ENCODE measurements around the gene PASK.
"Not testable (repeated sequence)": the region's sequence is repeated elsewhere in the genome, so short reads cannot be mapped to it uniquely, and the experiment has no call there.

Gene PASK

DNA sequence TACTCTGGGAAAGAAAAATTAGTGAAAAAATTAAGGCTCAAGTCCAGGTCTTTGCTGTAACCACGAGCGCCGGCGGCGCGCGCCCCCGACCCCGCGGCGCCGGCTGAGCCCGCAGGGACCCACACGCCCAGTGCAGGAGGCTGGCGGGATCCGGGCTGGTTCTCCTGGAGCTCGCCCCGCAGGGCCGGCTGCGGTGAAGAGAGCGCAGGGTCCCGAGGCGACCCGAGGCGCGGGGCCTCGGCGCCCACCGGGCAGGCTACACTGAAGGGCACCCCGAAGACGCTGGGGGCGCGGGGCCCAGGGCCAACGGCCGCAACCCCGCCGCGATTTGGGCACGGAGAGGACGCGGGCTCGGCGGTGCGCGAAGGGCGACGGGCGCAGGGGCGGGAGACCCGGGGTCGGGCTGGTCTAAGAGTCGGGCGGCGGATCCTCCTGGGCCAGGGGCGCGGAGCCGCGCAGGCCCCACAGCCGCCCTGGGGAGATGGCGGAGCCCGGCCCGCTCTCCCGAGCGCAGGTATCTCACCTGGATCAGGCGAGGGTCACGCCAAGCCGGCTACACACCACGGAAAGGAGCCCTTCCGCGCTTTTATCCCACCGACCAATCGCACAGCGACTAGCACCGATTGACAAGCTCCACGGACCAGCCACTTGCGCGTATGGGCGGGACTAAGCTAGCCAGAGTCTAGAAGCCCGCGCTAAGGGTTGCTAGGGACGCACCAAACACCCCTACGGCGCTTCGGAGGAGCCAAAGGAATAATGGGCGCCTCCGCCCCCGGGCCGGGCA is at the start of gene PASK:
TSS of gene PASK (minus strand) at position 582 of the 784 bp plus-strand sequence. CDS start 6,440 bp downstream, outside the sequence.
- DNase-seq = peak; percentile 89

DNA sequence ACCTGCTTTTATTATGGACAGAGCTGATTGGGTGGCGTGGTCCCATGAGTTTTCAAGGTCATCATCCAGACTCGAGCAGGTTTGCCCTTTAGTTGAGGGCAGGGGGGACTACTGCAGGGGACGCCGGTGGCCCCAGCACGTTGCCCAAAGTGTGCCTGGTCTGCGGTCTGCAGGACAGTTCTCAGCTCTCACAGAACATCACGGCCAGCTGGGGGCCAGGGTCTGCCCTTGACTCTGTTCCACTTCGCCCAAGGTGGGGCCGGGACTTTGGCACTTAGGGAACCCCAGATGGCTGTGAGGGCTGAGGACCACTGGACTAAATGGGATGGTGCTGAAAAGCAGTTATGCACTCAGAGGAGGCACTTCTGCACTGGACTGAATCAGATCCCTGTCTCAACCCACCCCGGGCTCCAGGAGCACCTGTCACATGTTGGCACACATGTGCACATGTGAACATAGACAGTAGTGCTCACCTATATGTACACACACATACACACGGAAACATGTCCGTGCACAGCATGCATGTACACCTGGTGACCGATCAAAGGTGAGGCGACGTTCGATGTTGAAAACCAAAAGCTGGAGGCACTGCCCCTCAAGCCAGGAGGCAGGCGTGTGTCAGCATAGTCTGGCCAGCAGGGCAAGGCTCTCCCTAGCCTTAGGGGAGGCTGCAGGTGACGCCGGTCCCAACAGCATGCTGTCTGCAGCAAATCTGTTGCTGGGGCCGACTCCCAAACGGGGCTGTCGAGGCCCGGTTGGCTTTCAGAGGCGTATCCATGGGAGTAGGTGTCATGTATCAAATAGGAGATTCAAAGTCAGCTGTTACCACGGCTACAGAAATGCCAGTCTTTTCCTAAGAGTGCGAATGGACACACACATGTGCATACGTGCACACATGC is 49.4 kb upstream of the PASK start:
- no peak for DNase-seq

DNA sequence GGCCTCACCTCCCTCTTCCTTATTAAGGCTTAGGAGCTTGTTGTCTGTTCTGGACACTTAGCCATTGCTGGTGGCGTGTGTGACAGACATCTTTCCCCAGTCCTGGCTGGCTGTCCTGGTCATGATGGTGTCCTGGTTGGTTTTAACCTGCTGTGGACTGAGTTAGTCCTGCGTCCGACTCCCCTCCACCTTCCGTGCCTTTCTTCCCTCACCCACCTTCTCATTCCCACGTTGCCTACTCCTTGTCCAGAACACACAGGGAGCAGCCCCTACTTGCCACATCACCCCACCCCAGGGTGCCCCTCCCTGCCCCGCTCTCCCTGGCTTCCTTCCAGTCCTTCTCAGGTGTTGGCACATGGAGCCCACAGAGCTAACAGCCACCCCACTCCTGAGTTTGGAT is 48.7 kb upstream of the PASK start:
- no peak for DNase-seq

GRCh38 chr2:241197246-241197645 is 48.0 kb upstream of the PASK start:
- not testable (repeated sequence) for DNase-seq

DNA sequence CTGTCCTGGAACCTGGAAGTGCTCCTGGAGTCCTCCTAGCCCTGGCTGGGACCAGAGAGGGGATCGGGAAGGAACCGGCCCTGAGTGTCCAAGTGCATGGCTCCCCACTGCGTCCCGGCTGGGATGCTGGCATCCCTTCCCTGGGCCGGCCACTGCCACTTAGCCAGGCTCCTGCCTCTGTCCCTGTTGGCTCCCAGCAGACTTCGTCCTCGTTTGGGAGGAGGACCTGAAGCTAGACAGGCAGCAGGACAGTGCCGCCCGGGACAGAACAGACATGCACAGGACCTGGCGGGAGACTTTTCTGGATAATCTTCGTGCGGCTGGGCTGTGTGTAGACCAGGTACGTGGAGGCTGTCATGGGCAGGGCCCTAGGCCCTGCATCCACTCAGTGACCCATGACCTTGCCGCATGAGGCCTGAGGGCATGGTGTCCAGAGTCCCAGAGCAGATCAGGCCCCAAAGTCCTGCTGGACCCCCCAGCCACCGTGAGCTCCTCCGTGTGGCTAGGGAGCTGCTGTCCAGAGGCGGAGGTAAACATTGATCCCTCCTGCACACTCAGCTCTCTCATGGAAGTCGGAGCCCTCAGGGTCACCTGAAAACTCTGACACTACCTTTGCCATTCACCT is 46.3 kb upstream of the PASK start:
- no peak for DNase-seq

DNA sequence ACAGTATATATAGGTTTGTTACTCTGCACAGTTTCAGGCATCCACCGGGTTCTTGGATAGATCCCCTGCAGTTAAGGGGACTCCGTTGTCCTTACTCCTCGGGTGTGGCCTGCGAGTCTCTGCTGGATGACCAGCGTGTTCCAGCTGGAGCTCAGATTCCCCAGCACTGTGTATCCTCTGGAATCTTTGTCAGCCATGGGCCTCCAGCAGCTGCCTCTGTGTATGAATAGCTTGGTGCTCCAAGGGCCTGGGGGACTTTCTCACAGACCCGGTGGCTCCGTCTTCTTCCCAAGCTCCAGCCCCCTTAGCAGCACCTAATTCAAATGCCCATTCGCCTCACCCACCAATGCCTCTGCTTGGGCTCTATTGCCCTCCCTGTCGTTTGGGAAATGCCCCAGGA is 45.5 kb upstream of the PASK start:
- no peak for DNase-seq

DNA sequence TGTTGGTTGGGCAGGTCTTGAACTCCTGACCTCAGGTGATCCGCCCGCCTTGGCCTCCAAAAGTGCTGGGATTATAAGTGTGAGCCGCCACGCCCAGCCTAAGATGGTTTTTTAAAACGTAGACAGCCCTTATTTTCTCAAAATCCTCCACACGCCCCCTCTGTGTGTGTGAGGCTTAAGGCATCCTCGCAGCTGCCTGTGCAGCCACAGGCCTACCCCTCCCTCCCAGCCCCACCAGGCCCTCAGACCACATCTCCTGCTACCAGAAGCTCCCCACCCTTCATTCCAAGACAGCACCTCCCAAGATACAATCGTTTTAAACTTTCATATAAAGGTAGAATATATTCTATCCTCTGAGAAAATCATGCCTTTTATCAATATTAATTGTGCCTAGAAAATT is 44.0 kb upstream of the PASK start:
- no peak for DNase-seq

- peak; percentile 48 for DNase-seq
Measured at GRCh38 chr2:241191081-241191480, 41.8 kb upstream of the PASK start.

DNA sequence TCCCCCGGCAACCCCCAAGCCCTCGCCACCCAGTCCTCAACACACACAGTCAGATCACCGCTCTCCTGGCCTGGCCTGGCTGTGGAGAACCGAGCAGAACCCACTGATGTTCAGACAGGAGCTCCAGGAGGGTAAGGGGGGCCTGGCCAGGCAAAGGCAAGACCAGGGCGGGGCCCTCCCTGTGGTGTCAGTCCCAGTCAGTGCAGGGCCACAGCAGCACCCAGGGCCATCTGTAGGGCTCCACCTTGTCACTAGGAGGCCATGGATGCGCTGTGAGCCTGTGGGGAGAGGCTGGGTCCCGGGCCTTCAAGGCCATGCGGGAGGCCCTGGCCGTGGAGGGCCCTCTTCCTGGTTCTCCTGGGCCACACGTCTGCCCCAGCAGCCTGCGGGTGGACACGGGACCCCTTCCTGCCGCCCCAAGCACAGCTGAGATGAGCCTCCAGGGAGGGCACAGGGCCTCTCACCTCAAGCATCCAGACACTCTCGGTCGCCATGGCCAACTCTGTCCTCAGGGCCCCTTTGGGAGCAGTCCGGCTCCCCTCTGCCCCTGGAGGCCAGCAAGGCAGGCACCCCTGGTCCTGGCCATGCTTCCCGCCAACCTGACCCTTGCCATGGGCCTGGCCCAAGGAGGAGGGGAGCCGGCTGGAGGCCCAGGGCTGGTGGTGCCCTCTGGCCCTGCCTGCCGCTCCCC is 41.2 kb upstream of the PASK start:
- no peak for DNase-seq

DNA sequence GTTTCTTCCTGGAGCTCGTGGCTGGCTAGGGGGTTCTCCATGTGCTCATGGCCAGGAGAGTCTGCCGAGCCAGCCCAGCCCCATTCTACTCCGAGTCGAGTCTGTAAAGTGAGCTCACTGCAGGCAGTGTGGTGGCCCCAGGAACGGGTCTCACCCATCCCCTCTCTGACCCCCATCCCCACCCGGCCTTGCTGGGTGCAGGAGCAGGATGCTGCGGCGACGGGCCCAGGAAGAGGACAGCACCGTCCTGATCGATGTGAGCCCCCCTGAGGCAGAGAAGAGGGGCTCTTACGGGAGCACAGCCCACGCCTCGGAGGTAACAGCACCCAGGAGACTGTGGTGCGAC is 40.6 kb upstream of the PASK start:
- no peak for DNase-seq

- no peak for DNase-seq
Measured at GRCh38 chr2:241189093-241189855, 40.0 kb upstream of the PASK start.

GRCh38 chr2:241188361-241189092 is 39.3 kb upstream of the PASK start, which contains the start of gene ANO7:
Gene ANO7 (plus strand): TSS chr2:241188677. CDS start chr2:241190064, 1,387 bp downstream.
- no peak for DNase-seq

GRCh38 chr2:241187918-241188234 is 38.6 kb upstream of the PASK start:
- DNase-seq = no peak

- DNase-seq = no peak
Measured at GRCh38 chr2:241187101-241187917, 38.0 kb upstream of the PASK start.

GRCh38 chr2:241185961-241186360 is 36.7 kb upstream of the PASK start:
- no peak for DNase-seq

- DNase-seq = no peak
Measured at GRCh38 chr2:241184901-241185300, 35.6 kb upstream of the PASK start.

- DNase-seq = no peak
Measured at GRCh38 chr2:241183221-241183620, 33.9 kb upstream of the PASK start.

GRCh38 chr2:241182531-241183133 is 33.4 kb upstream of the PASK start:
- DNase-seq = no peak

DNA sequence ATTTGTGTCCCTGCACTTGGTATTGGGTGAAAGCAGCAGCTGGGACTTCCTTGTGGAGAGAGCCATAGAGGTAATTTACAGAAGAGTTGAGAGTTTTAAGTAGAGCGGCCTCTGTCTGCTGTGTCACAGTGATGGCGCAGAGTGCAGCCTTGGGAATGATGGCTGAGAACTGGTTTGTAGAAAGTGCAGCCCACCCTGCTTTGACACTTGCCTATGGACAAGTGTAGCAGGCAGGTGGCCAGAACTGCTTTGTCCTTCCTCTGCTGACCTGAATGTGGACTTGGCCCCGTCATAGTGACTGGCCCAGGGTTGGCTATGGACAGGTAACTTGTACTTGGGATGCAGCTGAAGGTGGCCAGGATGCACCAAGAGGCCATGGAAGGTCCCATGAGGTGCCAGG is 32.9 kb upstream of the PASK start:
- DNase-seq = no peak

DNA sequence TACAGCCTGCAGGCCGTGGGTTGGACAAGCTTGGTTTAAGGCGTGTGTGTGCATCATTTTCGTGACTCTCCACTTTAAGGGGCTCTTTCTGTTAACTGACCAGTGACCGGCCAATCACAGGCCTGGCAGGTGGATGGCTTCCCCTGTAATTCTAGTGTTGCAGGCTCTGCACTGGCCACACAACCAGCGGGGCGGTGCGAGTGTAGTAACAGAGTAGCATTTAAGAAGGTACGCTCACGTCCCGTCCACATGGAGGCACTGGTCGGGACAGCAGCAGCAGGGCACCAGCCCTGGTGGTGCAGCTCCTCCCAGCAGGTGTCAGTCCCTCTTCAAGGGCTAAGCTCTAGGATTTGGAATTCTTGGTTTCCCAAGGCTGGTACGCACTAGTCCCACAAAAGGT is 31.2 kb upstream of the PASK start:
- no peak for DNase-seq
